B cell (primary cell): ENCODE data around the gene GCKR.

Source experiments
- EZH2 ChIP-seq: IDR thresholded peaks from 2 replicates; pipeline ENCODE4 v1.6.1; 2012; ENCODE audit warnings: borderline replicate concordance, low read depth, mild to moderate bottlenecking, moderate library complexity, low read length; ENCODE audit not compliant: insufficient read depth, poor library complexity, severe bottlenecking
- TF ChIP-seq, protein P1 (sequence below): fragments of 200-600 bp; IDR thresholded peaks from one replicate; pipeline ENCODE4 v1.8.0; 2022; ENCODE audit warnings: antibody characterized with exemption, mild to moderate bottlenecking

DNA sequence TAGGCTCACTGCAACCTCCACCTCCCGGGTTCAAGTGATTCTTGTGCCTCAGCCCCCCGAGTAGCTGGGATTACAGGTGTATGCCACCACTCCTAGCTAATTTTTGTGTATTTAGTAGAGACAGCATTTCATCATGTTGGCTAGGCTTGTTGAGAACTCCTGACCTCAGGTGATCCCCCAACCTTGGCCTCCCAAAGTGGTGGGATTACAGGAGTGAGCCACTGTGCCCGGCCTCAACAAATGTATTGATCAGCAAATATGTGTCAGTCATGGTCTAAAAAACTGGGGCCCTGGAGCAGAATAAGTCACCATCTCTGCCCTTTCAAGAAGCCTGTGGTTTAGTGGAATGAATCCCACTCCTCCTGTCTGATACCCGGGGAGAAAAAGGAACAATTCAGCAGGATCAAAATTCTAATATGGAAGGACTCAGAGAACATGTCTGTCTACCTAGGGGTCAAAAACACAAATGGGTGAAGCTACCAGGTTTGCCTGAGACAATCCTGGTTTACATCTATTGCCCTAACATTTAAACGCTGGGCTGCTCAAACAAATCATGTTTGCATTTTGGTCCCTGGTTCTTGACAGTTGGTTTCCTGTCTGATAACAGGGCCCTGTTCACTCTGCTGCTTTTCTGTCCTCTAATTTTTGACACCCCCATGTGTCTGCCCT is 21.6 kb downstream of the GCKR start:
- TF ChIP-seq, protein P1, sequence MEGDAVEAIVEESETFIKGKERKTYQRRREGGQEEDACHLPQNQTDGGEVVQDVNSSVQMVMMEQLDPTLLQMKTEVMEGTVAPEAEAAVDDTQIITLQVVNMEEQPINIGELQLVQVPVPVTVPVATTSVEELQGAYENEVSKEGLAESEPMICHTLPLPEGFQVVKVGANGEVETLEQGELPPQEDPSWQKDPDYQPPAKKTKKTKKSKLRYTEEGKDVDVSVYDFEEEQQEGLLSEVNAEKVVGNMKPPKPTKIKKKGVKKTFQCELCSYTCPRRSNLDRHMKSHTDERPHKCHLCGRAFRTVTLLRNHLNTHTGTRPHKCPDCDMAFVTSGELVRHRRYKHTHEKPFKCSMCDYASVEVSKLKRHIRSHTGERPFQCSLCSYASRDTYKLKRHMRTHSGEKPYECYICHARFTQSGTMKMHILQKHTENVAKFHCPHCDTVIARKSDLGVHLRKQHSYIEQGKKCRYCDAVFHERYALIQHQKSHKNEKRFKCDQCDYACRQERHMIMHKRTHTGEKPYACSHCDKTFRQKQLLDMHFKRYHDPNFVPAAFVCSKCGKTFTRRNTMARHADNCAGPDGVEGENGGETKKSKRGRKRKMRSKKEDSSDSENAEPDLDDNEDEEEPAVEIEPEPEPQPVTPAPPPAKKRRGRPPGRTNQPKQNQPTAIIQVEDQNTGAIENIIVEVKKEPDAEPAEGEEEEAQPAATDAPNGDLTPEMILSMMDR, result no peak
- no peak for TF ChIP-seq EZH2
